ENCODE data around the gene HSD17B11. TPM values are rescaled to one million over a fixed set of nuclear protein-coding genes. Genes with fewer than 3 reads are reported as not detected.
"Not testable (repeated sequence)": the region's sequence is repeated elsewhere in the genome, so short reads cannot be mapped to it uniquely, and the experiment has no call there.

Gene HSD17B11, protein sequence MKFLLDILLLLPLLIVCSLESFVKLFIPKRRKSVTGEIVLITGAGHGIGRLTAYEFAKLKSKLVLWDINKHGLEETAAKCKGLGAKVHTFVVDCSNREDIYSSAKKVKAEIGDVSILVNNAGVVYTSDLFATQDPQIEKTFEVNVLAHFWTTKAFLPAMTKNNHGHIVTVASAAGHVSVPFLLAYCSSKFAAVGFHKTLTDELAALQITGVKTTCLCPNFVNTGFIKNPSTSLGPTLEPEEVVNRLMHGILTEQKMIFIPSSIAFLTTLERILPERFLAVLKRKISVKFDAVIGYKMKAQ
- 27.0 TPM for total RNA-seq

DNA sequence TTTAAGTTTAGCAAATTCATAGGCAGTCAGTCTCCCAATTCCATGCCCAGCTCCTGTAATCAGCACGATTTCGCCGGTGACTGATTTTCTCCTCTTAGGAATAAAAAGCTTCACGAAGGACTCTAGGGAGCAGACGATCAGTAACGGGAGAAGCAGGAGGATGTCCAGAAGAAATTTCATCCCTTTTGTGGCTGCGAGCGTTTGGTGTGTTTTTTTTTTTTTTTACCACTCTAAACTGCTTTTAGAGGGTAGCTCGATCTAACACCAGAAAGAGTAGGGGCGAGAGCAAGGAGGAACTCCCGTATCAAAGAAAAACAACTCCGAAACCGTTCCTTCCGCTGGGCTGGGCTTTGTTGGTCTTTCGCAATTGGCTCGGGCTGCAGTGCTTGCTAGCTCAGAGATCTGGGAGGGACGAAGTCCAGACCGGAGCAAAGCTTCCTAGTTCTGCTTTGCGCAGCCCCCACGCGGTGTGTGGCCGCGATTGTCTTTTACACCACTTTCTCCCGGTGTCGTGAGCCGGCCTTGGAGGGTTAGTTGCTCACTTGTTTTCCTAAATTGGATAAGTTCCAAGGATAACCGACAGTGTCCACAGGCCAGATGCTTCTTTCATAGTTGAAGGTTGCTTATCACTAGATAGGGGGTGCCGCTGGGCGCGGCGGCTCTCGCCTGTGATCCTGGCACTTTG is at the start of gene HSD17B11:
HSD17B11 (minus strand) TSS at position 298 of the 685 bp plus-strand sequence; CDS start at position 180, 118 bp downstream.
- peak; percentile 93 for DNase-seq (ENCODE audit: low spot score)

DNA sequence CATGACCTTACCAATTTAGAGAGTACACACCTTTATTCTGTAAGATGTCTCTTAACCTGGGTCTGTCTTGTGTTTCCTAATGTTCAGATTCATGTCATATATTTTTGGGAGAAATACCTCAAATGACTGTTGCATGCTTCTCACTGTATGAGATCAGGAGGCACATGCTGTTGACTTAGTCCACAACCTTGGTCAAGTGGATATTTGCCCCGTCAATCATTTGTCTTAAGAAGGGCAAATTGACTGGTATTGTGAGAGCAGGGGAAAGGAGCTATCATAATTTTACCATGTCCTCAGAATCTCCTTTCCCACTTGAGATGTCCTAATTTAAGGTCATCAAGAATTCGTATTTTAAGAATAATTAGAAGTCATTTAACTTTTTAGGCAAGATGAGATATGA is 42.4 kb upstream of the HSD17B11 start:
- DNase-seq (ENCODE audit: low spot score): no peak

DNA sequence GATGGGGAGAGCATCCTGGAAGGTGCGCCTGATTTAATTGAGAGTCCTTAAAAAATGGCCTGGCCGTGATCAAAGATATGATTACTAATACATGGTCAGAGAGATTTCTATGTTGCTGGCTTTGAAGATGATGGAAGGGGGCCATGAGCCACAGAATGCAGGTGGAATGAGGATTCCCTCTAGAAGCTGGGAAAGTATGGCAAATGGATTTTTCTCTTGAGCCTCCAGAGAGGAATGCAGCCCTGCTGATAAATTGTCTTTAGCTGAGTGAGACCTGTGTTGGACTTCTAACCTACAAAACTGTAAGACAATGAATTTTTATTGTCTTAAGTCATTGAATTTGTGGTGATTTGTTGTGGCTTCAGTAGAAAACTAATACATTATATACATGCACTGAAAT is 39.0 kb upstream of the HSD17B11 start:
- no peak for DNase-seq (ENCODE audit: low spot score)

GRCh38 chr4:87428979-87429378 is 38.0 kb upstream of the HSD17B11 start:
- no peak for DNase-seq (ENCODE audit: low spot score)

DNA sequence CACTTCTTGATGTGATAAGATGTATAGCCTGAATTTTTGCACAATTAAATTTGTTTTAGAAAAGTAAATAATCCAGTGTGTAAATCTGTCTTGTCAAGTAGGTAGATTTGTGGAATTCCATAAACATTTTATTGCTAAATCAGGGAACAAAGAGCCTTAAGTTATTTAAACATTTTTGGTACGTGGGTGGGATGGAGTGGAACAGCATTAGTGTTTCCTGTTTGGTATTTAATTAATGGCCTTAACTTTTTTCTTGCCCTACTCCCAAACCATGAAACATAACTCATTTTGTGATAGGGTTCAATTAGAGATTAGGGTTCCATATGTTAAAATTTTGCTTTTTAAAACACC is 36.5 kb upstream of the HSD17B11 start:
- DNase-seq (ENCODE audit: low spot score): no peak

GRCh38 chr4:87426865-87427517 is 36.0 kb upstream of the HSD17B11 start:
- DNase-seq (ENCODE audit: low spot score): no peak

GRCh38 chr4:87425711-87426110 is 34.7 kb upstream of the HSD17B11 start:
- DNase-seq (ENCODE audit: low spot score): no peak

DNA sequence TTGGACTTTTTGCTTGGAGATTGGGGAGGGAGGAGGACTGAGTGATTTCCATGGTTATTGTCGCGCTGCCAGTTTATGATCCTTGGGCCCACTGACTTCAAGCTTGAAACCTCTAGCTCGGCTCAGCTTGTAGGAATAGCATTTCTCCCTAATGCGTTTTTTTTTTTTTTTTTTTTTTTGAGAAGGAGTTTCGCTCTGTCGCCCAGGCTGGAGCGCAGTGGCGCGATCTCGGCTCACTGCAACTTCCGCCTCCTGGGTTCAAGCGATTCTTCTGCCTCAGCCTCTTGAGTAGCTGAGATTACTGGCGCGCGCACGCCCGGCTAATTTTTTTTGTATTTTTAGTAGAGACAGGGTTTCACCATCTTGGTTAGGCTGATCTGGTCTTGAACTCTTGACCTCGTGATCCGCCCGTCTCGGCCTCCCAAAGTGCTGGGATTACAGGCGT is 33.1 kb upstream of the HSD17B11 start:
- not testable (repeated sequence) for DNase-seq (ENCODE audit: low spot score)

GRCh38 chr4:87423317-87424098 is 32.5 kb upstream of the HSD17B11 start:
- DNase-seq (ENCODE audit: low spot score): no peak

DNA sequence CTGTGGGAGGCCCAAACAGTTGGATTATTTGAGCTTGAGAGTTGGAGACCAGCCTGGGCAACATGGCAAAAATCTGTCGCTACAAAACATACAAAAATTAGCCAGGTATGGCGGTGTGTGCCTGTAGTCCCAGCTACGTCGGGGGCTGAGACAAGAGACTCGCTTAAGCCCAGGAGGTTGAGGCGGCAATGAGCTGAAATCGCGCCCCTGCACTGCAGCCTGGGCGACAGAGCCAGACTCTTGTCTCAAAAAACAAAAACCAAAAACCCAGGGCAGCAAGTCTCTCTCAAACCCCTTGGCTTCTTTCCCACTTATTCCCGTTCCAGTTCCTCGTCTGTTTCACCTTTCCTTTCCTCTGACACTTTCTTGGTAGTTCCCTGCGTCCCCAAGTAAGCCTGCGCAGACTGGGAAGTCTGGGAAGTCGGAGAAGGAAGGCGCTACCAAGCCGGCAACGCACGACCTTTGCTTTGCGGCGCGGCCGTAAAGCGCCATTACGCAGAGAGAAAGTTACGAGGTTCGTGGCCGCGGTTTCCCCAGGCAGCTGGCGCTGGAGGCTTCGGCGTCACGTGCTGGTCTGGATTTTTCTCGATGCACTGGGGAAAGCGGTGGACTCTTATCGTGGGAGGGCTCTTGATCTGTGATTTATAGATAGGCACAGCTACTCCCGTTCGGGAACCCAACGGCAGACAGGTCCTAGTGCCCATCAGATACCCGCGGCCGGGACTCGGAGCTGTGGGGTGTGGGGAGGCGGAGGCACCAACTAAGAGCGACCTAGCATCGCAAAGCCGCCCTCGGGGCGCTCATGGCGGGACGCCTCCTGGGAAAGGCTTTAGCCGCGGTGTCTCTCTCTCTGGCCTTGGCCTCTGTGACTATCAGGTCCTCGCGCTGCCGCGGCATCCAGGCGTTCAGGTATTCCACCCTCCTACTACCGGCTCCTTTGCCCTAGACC is 31.4 kb upstream of the HSD17B11 start, which contains the start of gene NUDT9:
NUDT9 (plus strand) TSS at position 470 of the 949 bp plus-strand sequence; CDS start at position 803, 333 bp downstream.
- peak; percentile 91 for DNase-seq (ENCODE audit: low spot score)

- no peak for DNase-seq (ENCODE audit: low spot score)
Observed at GRCh38 chr4:87420276-87420830, 29.4 kb upstream of the HSD17B11 start.

DNA sequence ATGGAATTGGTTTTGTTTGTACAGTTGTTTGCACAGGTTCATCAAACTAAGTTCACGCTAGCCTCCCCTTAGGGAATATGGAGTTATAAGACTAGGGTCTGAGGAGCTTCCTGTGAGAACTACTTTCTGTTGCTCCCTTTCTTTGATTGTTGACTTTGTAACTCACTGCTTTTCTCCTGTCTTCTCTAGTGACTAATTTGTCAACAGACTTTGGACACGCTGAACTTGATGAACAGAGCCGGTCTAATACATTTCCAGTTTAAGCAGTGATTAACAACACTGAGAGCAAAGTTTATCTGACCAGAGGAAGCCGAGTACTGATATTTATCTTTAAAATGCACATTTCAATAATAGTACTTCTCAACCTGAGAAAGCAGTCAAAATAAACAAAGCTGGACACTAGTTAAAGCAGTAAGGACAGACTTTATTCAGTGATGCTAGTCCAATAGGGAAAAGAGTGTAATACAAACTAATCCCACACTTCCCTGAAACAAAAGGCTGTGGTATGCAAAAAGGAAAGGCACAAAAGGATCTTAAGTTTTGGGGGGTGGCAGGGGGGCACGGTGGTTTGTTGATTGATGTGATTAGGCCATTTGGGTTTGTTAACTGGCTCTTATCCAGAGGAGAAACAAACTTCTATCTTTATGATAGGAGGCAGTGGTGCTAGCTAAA is 28.7 kb upstream of the HSD17B11 start:
- DNase-seq (ENCODE audit: low spot score): no peak

- not testable (repeated sequence) for DNase-seq (ENCODE audit: low spot score)
Observed at GRCh38 chr4:87418410-87418809, 27.4 kb upstream of the HSD17B11 start.

DNA sequence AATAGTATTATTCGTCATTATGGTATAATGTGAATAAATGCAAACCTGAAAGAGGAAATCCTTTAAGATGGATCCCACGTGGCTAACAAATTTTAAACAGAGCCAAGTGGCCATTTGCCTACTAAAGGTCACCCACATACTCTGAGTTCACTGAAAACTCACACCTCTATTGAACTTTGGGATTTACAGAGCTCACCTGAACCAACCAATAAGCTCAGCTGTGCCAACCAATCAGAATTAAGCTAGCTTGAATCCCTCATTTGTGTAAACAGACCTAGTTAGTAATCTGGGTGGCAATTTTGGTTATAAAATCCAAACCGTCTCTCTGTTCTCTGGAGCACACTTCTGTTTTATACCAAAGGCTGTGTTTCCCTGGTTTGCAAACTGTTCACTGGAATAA is 26.0 kb upstream of the HSD17B11 start:
- DNase-seq (ENCODE audit: low spot score): no peak

DNA sequence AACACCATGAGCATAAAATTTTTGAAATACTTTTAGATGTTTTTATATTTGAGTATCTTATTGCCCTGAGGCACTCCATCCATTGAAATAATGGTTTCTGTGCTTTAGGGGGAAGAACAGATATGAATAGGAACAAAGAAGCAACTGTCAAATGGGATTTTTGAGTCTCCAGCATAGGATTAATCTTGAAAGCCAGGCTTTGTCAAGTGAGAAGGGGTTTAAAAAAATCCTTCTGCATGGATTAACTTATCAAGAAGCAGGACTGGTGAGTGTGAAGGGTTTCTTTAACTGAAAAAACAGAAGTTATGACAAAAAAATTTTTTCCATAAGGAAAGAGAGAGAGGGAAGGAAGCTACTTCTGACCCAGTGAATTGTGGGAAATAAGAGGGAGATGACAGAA is 23.8 kb upstream of the HSD17B11 start:
- no peak for DNase-seq (ENCODE audit: low spot score)

DNA sequence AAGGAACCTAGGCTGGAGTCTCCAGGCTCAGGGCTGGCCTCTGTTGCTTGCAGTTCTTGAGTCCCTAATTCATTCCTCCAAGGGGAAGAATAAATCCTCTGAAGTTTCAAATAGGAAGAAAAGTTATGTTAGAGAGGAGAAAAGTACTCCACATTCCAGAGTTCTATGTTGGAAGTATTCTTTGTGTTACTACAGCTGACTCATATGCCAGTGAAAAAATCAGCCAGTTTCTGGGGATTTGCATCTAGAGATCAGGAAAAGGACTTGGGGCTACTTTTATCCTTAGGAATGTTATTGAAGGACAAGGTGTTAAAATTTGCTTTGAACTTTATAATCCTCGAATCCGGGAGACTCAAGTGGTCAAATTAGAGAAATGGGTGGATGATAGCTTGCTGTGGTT is 19.7 kb upstream of the HSD17B11 start:
- DNase-seq (ENCODE audit: low spot score): no peak

DNA sequence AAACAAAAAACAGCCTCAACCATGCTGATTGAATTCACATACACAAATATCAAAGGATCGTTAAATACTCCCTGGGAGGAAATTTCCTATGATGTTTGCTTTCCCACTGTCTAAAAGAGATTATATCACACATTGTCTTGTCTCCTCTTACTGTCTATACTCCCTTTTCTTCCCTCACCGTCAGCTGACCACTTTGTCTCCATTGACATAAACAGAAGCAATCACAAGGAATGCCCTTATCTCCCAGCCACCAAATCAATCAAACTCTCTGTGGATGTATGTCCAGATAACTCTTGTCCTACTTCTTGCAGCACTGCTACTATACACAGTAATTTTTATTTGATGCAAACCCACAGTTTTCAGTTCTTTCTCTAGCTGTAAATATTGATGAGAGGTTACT is 19.2 kb upstream of the HSD17B11 start:
- no peak for DNase-seq (ENCODE audit: low spot score)

DNA sequence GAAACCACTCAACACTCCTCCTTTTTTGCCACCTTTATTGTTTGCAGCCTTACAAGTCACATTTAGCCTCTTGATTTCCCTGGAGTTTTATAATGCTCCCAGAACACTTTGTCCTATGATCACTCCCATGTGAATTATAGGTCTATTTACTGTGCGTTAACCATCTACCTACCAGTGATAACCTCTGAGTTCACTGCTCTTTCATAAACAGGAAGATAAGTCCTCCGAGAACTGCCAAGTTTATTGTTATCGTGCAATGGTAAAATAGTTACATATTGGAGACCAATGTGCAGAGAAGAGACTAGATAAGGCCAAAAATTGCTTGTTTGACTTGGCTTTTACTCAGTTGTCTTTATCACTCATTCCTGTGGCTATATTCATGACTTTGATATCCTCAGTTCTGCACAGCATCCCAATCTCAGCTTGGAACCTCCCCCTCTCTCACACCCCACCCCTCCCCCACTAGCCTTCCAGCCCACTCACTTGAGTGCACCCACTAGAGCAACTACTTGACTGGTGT is 18.5 kb upstream of the HSD17B11 start:
- no peak for DNase-seq (ENCODE audit: low spot score)

DNA sequence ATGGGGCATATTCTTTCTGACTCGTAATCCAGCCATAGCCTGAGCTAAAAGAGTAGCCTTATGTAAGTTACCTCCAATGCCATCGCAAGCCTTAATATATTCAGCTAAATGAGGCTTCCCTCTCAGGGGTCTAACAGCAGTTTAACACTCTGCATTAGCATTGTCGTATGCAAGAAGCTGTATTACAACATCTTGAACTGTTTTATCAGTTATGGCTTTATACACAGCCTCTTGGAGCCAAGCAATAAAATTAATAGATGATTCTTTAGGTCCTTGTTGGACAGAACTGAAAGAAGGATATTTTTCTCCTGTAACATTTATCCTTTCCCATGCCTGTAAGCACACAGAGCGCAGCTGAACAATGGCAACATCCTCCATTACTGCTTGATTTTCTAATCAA is 15.9 kb upstream of the HSD17B11 start:
- DNase-seq (ENCODE audit: low spot score): not testable (repeated sequence)

DNA sequence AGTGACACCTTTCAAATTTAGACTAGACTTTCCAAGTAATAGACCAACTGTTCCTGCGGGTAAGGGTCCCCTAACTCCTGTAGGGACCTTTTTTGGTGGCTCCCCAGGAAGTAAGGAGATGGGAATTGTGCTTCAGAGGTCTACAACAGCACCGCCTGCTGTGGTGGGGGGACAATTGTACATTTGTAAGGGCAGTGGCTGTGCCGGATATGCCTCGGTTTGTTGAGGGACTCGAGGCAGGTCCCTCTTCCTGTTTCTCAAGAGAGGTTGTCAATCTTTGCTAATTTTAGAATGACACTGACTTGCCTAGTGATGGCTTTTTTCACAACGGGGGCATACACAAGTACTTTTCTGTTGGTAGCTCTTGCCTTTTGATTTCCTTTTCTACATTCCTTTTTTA is 15.5 kb upstream of the HSD17B11 start:
- no peak for DNase-seq (ENCODE audit: low spot score)

Measured in ureter (tissue), 1 donor.